GM18508 (cell line): ENCODE measurements around the gene MAD2L1BP.

ENCODE experiments used
- ATAC-seq: cut with Tn5 transposase; IDR thresholded peaks from one replicate; pipeline ENCODE4 v1.9.1; 2021; ENCODE audit warnings: moderate number of reproducible peaks; ENCODE audit not compliant: insufficient read depth, unreplicated experiment

The MAD2L1BP gene

GRCh38 chr6:43680308-43681200, 44.9 kb downstream of the MAD2L1BP start:
- no peak for ATAC-seq

- no peak for ATAC-seq
These were observed 45.7 kb downstream of the MAD2L1BP start for GRCh38 chr6:43681303-43681702.

GRCh38 chr6:43682724-43683429, 47.2 kb downstream of the MAD2L1BP start:
- ATAC-seq = no peak

GRCh38 chr6:43683708-43684455, 48.2 kb downstream of the MAD2L1BP start:
- no peak for ATAC-seq

- no peak for ATAC-seq
These were observed 51.4 kb downstream of the MAD2L1BP start for GRCh38 chr6:43687079-43687436.

GRCh38 chr6:43687437-43688347, 52.1 kb downstream of the MAD2L1BP start, which contains the start of gene MRPS18A:
MRPS18A (minus strand) TSS chr6:43687791; CDS start chr6:43687779, 12 bp downstream.
- ATAC-seq = peak; percentile 61

GRCh38 chr6:43689421-43689820, 53.8 kb downstream of the MAD2L1BP start:
- ATAC-seq = no peak
